ENCODE measurements around the gene ADGRE1. TPM values are rescaled to one million over a fixed set of nuclear protein-coding genes. Genes with fewer than 3 reads are reported as not detected.

ADGRE1 gene
- total and polyA plus RNA-seq, 2 of the 4 experiments (the other 2 are of a cell fraction), result not detected

- H2AK9ac ChIP-seq (replicated peaks; ENCODE audit: low read depth, low read length, poor library complexity), result no peak overlapping the region
- no peaks in the 10 kb centered on the region for H3K36me3 ChIP-seq (ENCODE audit: control insufficient read depth, insufficient read depth, low read length)
- DNase-seq (no peak), ATAC-seq (ENCODE audit: low read depth) (no peak)
- H3K4me1 ChIP-seq (ENCODE audit: control insufficient read depth, insufficient read depth, low read length), result no peaks in the 10 kb centered on the region
- H3K79me1 ChIP-seq (ENCODE audit: low read depth in 1 of 2, low read length in 2 of 2), result no peaks in the 10 kb centered on the region
- no peak overlapping the region for H2BK20ac ChIP-seq (ENCODE audit: low read depth, low read length)
- peaks cover 4% of the 10 kb centered on the region for H3K9me3 ChIP-seq (ENCODE audit: control insufficient read depth, insufficient read depth, low read length)
- no peak overlapping the region for H3K27ac ChIP-seq (ENCODE audit: insufficient read depth, low read length)
- H3K4me2 ChIP-seq (ENCODE audit: low read depth, low read length), result no peak overlapping the region
- no peaks in the 10 kb centered on the region for H3K27me3 ChIP-seq (ENCODE audit: control insufficient read depth, insufficient read depth, low read length)
- in situ Hi-C loops (cut with MboI; ENCODE audit: low sequenced_read_pairs) (no loop called here), intact Hi-C loops (cut with micrococcal nuclease) (no loop called here), dilution Hi-C loops (cut with HindIII; ENCODE audit: low sequenced_read_pairs, unreplicated experiment) (no loop called here)
- H3K9me1 ChIP-seq (ENCODE audit: insufficient read depth, low read length), result no peaks in the 10 kb centered on the region
- no peak overlapping the region for H4K91ac ChIP-seq (ENCODE audit: insufficient read depth, low read depth, low read length)
- ChIA-PET CTCF (no interaction called here), POLR2A (ENCODE audit: unreplicated experiment) (no interaction called here)
- no peak overlapping the region for H3K18ac ChIP-seq (ENCODE audit: low read depth, low read length)
- no peak overlapping the region for H3K4ac ChIP-seq (ENCODE audit: low read depth, low read length)
- no peak overlapping the region for H2BK120ac ChIP-seq (ENCODE audit: low read depth, low read length)
- no peak overlapping the region for H3K4me3 ChIP-seq (ENCODE audit: insufficient read depth, low read depth, low read length)
- no peak overlapping the region for H2AK5ac ChIP-seq (ENCODE audit: low read depth, low read length)
- 40% methylated on average over 1 of the region's 11 CpGs; no CpG with 5 or more reads in 1 of the 2 experiments for WGBS, 2 experiments (ENCODE audit: extremely low coverage in 2 of 2, insufficient read length in 1 of 2)
- no peak overlapping the region for H2BK15ac ChIP-seq (ENCODE audit: low read depth, low read length)
- H3K14ac ChIP-seq (replicated peaks; ENCODE audit: low read depth, low read length), result no peak overlapping the region
- no peak overlapping the region for H2BK5ac ChIP-seq (ENCODE audit: low read depth, low read length, poor library complexity, severe bottlenecking)
- no peak overlapping the region for H3K56ac ChIP-seq (ENCODE audit: extremely low read depth, insufficient read depth, low read length)
- no peak overlapping the region for H4K5ac ChIP-seq (ENCODE audit: low read depth, low read length)
- H3K23ac ChIP-seq (ENCODE audit: low read depth, low read length), result no peak overlapping the region
- no peak overlapping the region for H3K9ac ChIP-seq (ENCODE audit: low read depth, low read length)
- H2AFZ ChIP-seq (replicated peaks; ENCODE audit: low read length, poor library complexity), result no peak overlapping the region
- H4K8ac ChIP-seq (ENCODE audit: low read depth in 2 of 2, low read length in 2 of 2), result no peak overlapping the region
- TF ChIP-seq, protein P1, sequence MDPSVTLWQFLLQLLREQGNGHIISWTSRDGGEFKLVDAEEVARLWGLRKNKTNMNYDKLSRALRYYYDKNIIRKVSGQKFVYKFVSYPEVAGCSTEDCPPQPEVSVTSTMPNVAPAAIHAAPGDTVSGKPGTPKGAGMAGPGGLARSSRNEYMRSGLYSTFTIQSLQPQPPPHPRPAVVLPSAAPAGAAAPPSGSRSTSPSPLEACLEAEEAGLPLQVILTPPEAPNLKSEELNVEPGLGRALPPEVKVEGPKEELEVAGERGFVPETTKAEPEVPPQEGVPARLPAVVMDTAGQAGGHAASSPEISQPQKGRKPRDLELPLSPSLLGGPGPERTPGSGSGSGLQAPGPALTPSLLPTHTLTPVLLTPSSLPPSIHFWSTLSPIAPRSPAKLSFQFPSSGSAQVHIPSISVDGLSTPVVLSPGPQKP (IDR thresholded peaks at IDR 0.05; ENCODE audit: borderline replicate concordance, low read depth, low read length), result no peak
- TF ChIP-seq MAZ (IDR thresholded peaks at IDR 0.05; ENCODE audit: borderline replicate concordance, low read depth, low read length), result no peak
- TF ChIP-seq MXI1 (IDR thresholded peaks at IDR 0.05; ENCODE audit: borderline replicate concordance, low read depth, low read length), result no peak
- BruUV-seq (replicated peaks), result no TSS peak
- no peaks in the 10 kb centered on the region for H4K20me1 ChIP-seq (ENCODE audit: insufficient read depth, low read length)
Measured at GRCh38 chr19:6847828-6848200, 39.6 kb upstream of the ADGRE1 start.
